GM19240 (cell line): Measurements from ENCODE around the gene SLC35A5.

Experiments used
- DNase-seq: peaks from one replicate; pipeline ENCODE4 v3.0.0; 2011; ENCODE audit warnings: low spot score; ENCODE audit not compliant: insufficient read length

SLC35A5 gene

DNA sequence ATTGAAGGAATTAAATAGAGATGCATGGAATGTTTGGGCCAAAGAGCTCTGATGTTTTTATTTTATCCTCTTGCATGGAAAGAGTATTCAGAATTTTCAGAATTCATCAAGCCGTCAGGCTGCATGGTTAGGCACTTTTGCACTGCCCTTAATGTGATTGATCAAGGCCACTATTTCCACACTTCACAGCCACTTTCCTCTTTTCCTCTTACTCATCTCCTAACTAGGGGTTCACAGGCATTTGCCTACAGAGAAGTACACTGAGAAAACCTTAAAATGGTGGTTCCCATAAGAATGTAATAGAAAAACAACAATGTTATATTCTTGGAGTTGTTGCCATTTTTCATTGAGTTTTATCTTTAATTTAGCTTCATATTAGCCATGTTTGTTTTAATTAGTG is 10.9 kb downstream of the SLC35A5 start:
- no peak for DNase-seq

DNA sequence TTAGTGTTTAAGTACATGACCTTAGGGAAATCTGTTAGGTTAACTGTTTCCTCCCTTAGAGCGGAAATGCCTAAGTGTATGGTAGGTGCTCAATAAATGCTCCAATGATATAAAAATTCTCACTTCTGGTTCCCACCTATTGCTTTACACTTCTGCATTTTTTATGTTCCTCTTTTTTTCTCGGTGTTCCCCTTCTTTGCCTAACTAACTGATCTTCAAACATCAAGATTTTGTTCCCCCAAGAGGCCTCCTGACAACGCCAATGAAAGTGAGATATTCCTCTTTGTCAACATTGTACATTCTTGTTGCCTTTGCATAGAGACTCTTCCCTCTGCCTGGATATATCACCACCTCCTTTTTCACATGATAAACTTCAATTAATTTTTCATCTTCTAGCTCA is 17.4 kb downstream of the SLC35A5 start:
- no peak for DNase-seq

DNA sequence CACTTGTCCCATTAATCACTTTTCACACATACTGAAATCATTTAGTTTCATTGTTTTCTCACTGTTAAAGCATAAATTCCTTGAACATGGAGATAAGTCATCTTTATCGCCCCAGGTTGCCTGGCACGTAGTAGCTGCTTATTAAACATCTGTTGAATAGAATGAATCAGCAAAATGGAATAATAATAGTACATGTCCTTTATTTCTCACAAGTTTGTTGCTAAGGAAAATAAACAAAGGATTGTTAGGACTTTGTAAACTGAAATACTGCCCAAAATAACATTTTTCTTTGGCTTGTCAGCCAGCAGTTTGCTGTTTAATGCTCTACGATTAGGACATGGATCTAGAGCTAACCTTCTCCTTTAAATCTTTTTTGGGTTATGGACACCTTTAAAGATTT is 17.9 kb downstream of the SLC35A5 start:
- DNase-seq = no peak

DNA sequence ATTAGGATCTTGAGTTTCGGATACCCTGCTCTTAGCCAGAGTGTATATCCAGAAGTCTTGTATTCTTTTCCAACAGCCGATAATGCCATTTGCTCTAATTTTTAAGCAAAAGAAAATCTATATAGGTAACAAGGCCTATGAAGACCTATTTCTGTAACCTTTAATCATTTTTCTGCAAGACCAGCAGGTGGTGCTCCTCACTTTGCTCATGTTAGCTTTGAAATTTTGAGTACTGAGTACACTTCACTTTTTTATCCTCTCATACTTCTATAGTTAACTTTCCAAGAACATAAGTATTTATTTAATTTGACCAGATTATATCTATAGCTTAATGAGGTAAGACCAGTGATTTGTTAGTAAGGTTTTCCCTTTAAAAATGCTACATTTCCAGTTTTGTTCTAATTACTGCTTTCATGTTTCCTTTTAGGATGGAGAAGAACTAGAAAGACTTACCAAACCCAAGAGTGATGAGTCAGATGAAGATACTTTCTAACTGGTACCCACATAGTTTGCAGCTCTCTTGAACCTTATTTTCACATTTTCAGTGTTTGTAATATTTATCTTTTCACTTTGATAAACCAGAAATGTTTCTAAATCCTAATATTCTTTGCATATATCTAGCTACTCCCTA is 20.5 kb downstream of the SLC35A5 start:
- no peak for DNase-seq

DNA sequence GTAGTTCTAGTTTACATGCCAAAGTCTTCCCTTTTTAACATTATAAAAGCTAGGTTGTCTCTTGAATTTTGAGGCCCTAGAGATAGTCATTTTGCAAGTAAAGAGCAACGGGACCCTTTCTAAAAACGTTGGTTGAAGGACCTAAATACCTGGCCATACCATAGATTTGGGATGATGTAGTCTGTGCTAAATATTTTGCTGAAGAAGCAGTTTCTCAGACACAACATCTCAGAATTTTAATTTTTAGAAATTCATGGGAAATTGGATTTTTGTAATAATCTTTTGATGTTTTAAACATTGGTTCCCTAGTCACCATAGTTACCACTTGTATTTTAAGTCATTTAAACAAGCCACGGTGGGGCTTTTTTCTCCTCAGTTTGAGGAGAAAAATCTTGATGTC is 21.3 kb downstream of the SLC35A5 start:
- no peak for DNase-seq

DNA sequence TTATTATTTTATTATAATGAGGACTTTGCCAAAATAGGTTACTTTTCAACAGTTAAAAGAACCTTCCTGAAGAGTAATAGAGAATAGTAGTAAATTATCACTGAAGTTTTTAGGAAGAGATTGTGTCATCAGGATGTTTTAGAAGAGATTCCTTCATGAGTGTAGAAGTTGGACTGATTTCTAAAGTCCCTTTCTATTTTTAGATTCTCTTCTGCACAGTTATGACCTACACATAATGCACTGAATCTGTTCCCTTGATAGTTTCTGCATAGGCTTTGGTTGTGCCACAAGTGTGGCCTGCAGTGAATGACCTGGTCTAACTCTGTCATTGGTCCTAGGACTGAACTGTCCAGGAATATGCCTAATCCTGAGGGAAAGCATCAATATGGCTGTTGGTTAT is 23.9 kb downstream of the SLC35A5 start:
- DNase-seq = no peak

DNA sequence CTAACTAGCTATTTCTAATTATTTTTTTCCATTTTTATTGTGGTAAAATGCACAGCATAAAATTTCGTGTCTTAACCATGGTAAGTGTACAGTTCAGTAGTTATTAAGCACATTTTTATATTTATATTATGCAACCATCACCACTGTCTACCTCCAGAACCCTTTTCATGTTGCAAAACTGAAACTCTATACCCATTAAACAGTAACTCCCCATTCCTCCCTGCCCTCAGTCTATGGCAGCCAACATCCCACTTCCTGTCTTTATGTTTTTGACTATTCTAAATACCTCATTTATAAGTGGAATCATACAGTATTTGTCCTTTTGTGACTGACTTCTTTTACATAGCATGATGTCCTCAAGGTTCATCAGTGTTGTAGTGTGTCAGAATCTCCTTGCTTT is 25.5 kb downstream of the SLC35A5 start:
- no peak for DNase-seq

DNA sequence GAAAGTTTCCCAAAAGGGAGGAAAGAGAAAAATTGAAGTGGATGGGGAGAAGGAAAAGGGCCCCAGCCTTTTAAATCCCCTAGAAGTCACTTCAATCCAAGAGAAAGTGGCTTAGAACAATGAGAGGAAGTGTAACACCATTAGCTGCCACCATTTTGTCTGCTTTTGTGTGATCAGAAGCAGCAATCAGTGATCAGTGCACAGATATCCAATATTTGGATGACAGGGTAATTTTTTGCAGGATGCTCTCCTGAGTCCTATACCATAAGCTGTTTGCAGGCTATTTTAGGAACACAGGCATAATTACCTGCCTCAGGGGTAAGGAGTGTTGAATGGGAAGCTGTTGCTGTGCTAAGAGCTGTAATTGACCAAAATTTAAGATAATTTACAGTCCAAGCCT is 31.4 kb downstream of the SLC35A5 start:
- no peak for DNase-seq

DNA sequence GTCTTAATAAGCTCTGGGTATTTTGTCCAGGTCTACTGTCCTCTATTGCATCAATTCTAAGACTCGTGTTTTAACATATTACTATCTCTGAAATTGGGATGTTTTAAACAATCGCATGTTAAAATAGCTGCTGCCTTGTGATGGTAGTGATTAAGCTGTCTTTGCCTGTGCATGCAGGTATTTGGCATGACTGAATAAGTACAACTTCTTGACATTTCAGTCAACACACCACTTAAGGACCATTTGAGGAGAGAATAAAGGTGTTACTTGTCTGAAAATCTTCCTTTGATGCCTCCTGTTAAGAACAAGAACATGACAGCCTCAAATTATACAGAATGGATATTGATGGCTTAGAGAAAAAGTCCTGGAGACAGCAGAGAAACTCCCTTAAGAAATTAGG is 33.0 kb downstream of the SLC35A5 start:
- DNase-seq = no peak

DNA sequence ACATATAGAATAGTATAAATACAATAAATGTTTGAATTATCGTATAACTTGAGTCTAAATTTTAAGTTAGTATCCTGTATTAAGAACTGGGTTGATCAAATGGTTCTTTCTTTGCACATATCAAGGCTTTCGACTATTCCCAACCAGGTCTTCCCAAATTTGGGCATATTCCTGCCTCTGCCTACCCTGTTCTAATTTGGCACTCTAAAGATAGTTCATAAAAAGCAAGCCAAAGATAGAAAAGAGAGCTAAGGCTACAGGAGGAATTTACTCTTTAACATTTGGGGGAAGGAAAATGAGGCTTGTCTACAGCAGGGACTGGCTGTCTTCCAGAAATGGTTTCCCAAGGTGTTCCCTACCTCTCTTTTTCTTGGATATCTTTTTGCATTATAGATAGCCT is 36.1 kb downstream of the SLC35A5 start:
- DNase-seq = no peak

DNA sequence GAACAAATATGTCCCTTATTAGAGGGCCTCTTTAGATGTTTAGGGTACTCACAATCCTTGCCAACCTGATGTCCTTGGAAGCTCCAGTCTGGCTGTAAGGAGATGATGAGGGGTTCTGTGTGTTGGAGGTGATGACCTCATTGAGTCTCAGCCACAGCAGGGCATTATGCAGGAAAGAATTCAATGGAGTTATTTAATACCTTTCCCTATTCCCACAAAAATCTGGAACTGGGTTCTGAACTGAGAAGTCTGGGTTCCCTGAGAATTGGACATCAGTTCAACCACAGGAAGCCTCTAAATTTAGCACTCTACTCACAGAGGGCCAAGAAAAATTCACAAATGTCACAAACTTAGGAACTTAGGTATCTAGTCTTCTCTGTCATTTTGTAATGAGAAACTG is 36.9 kb downstream of the SLC35A5 start:
- DNase-seq = no peak

DNA sequence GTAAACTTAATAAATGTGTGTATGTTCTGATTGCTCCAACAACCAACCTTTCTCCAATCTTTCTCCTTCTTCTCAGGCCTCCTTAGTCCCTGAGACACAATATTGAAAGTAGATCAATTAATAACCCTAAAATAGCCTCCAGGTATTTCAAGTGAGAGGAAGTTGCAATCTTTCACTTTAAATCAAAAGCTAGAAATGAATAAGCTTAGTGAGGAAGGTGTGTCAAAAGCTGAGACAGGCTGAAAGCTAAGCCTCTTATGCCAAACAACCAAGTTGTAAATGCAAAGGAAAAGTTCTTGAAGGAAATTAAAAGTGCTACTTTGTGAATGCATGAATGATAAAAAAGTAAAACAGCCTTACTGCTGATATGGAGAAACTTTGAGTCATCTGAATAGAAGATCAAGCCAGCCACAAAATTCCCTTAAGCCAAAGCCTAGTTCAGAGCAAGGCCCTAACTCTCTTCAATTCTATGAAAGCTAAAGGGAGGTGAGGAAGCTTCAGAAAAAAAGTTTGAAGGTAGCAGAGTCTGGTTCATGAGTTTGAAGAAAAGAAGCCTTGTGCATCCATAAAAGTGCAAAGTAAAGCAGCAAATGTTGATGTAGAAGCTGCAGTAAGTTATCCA is 40.5 kb downstream of the SLC35A5 start:
- no peak for DNase-seq

DNA sequence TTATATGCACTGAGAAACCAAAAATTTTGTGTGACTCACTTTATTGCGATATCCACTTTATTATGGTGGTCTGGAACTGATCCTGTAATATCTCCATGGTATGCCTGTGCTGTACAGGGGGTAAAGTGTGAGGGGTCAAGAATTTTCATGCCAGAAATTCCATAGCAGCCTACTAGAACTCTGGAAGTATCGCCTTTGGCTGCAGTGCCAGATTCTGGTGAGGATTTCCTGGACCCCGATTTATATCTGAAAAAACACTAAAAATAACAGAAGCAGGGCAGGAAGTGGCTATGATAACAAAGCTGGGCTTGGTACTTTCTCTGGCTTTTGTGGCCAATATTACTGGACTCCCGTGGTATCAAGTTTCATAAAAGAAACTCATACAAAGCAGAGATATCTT is 42.7 kb downstream of the SLC35A5 start:
- no peak for DNase-seq

DNA sequence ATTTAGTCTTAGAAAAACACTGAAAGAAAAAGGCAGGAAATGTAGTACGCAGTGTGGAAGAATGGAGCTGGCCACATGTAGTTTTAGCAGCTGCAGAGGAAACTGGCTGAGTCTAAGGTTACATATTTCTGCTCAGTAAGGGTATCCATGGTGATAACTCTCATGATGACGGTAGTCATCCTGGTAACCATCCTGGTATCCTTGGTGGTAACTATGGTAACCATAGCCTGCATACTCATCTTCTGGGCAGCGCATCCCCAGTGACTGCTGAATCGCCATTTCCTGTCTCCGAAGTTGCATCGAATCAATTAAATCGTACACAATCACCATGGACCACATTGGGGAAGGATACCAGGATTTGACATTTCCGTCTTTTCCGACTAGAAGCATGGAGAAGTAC is 43.4 kb downstream of the SLC35A5 start:
- DNase-seq = no peak

DNA sequence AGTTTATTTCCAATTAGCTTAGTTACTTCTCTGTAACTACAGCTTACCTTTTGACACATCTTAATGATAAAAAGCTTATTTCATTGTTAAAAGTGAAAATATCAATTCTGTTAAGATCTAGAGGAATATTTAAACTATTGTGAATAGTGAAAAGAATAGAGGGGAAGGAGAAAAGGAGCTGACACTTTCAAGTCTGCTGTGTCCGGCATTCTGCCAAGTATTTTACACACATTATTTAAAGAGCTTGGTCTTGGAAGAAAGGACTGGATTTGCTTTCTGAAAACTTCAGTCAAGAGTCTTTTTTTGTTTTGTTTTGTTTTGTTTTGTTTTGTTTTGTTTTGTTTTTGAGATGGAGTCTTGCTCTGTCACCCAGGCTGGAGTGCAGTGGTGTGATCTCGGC is 44.3 kb downstream of the SLC35A5 start:
- no peak for DNase-seq

DNA sequence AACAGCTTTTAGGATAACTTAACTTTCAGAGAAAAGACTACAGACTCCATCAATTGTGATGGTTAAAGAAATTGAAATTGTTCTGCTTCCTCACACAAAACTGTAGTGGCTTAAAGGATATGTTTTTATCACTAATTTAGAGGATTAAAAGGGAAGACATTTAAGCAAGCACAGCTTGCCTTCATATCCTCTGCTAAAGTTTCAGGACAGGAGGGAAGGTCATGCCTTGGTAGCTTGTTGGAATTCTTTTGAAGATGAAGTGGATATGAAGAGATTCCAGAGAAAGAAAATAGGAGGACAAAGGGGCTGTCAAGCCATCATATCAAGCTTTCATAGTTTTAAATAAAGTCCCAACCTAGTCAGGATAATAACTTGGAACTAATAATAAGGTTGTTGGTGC is 46.0 kb downstream of the SLC35A5 start:
- DNase-seq = no peak

DNA sequence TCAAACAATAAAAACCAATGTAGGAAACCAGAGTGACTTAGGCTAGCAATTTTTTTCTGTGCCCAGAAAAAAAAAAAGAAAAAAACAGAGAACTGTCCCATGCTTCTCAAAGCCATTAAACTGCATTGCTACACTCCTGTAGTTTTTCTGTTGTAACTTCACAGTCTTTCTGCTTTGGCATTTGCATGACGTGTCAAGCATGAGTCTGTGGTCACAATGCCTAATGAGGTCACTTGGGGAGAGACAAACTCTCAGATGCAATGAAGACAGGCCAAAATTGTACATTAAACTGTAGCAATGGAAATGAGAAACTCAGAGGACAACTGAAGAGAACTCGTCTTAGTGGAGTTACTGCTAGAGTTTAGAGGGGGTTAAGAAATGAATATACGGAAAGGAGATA is 48.3 kb downstream of the SLC35A5 start:
- DNase-seq = no peak

DNA sequence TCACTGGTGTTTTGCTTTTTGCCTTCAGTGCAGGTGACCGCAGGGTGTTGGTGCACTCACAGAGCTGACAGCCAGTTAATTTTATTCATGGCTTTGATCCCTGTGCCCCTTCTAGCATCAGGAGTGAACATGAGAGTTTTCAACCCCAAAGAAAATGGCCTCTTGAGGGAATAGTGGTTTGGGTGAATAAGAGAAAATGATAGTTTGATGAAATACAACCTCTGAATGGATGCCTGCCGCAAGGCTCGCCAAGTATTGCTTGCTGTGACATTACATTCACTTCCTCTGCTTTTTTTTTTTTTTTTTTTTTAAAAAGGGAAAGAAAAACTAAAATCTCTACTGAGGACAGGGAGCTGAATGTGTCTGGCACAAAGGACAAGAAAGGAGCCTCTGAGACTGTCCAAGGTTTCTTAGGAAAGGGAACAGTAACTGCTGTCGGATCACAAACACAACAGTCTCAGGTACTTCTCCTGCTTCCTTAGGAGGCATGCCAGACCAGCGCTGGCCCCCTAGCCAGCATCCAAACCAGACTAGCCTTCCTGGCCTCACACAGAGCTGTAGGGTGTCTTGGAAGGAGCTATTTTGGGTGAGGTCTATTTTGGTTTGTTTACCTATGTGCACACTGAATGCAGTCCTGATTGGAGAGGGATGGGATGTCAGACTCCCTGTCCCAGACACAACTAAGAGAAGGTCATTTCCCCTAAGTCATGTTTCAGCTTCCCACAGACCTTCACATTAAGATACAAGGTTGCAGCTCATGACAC is 50.1 kb downstream of the SLC35A5 start:
- DNase-seq = no peak

DNA sequence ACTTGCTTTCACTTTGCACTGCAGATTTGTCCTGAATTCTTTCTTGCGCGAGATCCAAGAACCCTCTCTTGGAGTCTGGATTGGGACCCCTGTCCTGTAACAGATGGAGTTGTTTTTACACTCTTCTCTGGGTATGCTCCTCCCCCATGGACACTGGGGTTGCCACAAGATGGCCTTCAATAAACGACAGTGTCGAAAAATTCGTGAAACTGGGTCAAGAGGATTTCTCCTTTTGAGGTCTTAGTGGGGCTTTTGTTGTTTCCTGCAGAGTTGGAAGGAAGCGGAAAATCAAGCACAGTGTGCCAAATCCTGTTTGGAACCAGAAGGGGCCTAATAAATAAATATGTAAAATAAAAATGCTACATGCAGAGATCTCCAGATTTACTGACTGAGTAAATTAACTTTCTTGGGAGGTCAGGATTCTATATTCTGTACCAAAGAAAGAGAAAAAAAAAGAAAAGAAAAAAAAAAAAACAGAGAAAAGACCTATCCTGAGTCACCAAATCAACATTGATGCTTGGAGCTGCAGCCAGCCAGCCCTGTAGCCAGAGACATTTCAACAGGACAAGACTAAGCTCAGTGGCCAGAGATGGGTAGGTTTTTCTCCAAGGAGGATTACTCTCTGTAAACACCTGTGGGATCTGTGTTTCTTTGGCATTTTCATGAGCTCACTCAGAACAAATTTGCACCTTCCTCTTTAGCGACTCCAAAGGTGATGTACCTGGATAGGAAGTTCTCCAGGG is 54.3 kb downstream of the SLC35A5 start:
- DNase-seq = no peak

DNA sequence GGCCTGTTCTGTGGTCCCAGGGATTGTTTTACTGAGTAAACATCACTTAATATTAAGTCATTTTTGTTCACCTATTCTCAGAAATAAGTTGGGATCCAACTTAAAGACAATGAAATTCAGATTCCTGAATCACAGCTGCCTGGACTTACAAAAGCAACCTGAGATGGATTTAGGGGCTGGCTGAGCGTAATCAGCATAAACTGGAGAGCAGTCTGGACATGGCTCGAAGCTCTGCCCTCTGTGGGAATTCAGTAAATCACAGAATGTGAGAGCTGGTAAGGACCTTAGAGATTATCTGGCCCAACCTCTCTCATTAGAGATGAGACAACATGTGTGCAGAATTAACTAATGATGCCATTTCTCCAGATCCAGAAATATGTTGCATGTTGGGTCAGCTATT is 55.4 kb downstream of the SLC35A5 start:
- no peak for DNase-seq

DNA sequence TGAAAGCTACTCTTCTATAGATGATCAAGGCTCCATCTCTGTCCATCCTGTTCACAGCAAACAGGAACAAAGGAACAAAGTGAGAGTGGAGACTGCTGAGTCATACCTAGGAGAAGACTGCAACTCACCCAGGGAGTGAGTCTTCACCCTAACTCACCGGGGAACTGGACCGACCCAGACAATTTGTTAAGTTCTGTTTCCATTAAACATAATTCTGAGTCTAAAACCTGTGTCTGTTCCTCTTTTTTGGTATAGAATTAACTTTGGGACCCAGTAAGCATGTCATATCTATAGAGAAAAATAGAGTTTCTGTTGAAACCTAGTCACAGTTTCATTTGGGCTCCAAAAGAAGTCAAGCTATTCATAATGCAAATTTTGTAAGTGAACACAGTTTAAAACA is 57.5 kb downstream of the SLC35A5 start:
- DNase-seq = no peak

DNA sequence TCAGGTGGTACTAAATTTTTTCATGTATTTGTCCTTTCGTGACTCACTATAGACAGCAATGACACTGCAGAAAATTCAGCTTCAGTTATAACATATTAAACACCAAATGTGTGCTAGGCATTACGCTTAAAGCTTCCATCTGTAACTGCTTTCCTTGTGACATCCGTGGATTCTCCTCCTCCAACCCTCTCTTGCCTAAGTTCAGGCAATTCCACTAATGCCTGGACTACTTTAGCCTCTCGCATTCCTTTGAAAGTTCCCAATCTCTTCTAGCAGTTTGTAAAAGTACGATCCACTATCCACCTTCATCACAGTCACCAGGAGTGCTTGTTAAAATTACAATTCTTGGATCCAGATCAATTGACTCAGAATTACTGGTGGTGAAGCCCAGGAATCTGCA is 61.4 kb downstream of the SLC35A5 start:
- DNase-seq = no peak
